K562 (cell line): ENCODE data around the gene IMPA2. TPM values are rescaled to one million over a fixed set of nuclear protein-coding genes. Genes with fewer than 3 reads are reported as not detected.
A peak's percentile ranks its signal among the peaks of the same experiment; 100 is the strongest.

Source experiments
- ARID1B ChIP-seq: fragments of 450-650 bp; IDR thresholded peaks from 2 replicates; pipeline ENCODE4 v1.6.1; 2016; ENCODE audit warnings: antibody characterized with exemption, mild to moderate bottlenecking, inconsistent platforms
- FOXA1 ChIP-seq: fragments of 450-650 bp; IDR thresholded peaks from 2 replicates; pipeline ENCODE4 v1.6.1; 2016; ENCODE audit warnings: mild to moderate bottlenecking, borderline replicate concordance
- HDAC3 ChIP-seq: fragments of 450-650 bp; IDR thresholded peaks from 2 replicates; pipeline ENCODE4 v1.6.1; 2018; ENCODE audit warnings: borderline replicate concordance, mild to moderate bottlenecking, moderate library complexity; ENCODE audit not compliant: partially characterized antibody
- MTA2 ChIP-seq: fragments of 450-650 bp; IDR thresholded peaks from 2 replicates; pipeline ENCODE4 v1.6.1; 2016; ENCODE audit warnings: low read depth
- MYBL2 ChIP-seq, 2 experiments: fragments of 450-650 bp in 1 of 2; sonication (generic) in 1 of 2; formaldehyde crosslinking in 1 of 2; IDR thresholded peaks; 2 replicates each; pipeline versions ENCODE4 v1.6.1 to v1.8.1; 2017 to 2022; ENCODE audit warnings: borderline replicate concordance in 1 of 2, inconsistent platforms in 1 of 2, low read depth in 1 of 2, mild to moderate bottlenecking in 1 of 2, missing genetic modification reagents in 1 of 2, moderate library complexity in 1 of 2
- POLR2AphosphoS5 ChIP-seq: IDR thresholded peaks from 2 replicates; pipeline ENCODE4 v1.6.1; 2011; ENCODE audit warnings: mild to moderate bottlenecking, low read depth, low read length, moderate library complexity; ENCODE audit not compliant: control insufficient read depth, insufficient read depth
- SMAD4 ChIP-seq: fragments of 250-450 bp; sonication (Bioruptor Pico); conservative IDR thresholded peaks from 2 replicates; pipeline ENCODE4 v1.8.0; 2021; ENCODE audit warnings: inconsistent platforms, mild to moderate bottlenecking, moderate library complexity
- STAT5A ChIP-seq: IDR thresholded peaks from 2 replicates; pipeline ENCODE4 v1.6.1; 2012; ENCODE audit warnings: low read length, inconsistent platforms, borderline replicate concordance
- TBP ChIP-seq: optimal IDR thresholded peaks from 2 replicates; pipeline ENCODE3; 2011; ENCODE audit warnings: low read depth, low read length, improper control_type of control experiment
- polyA plus RNA-seq, 8 experiments: library from polyadenylated mRNA; depleted of rRNA in 4 of 8; stranded (reverse) in 5 of 8; unstranded in 3 of 8; fragments of >200 nt; fragmentation: Nextera tagmentation in 2 of 8; fragmentation: Illumina TruSeq in 1 of 8; extraction: Ambion mirVana in 2 of 8; extraction: Trizol in 1 of 8; gene quantifications; 2 replicates each; pipeline versions ENCODE4 v1.2.1 to v1.2.3, GENCODE V29; 2011 to 2014; ENCODE audit warnings: inconsistent platforms in 1 of 8, missing spikeins in 1 of 8
- total RNA-seq, 7 experiments: library from RNA; depleted of rRNA in 6 of 7; stranded (reverse); fragments of >200 nt in 6 of 7; fragmentation: Illumina TruSeq in 2 of 7; extraction: Trizol in 2 of 7; gene quantifications; 2 replicates each; pipeline versions ENCODE4 v1.2.1 to v1.2.3, GENCODE V29; 2011 to 2021; ENCODE audit warnings: low replicate concordance in 1 of 7
- TF ChIP-seq, protein P1 (sequence below): fragments of 250-450 bp; sonication (Bioruptor Pico); IDR thresholded peaks from 2 replicates; pipeline ENCODE4 v1.8.0; 2022; ENCODE audit warnings: inconsistent platforms
- TF ChIP-seq, protein P2 (sequence below): sonication (generic); formaldehyde crosslinking; IDR thresholded peaks from 2 replicates; pipeline ENCODE4 v1.8.0; 2022; ENCODE audit warnings: missing genetic modification reagents, mild to moderate bottlenecking, moderate library complexity, borderline replicate concordance
- TF ChIP-seq, protein P3 (sequence below): fragments of 200-600 bp; sonication (generic); IDR thresholded peaks from one replicate; pipeline ENCODE4 v1.6.1; 2012; ENCODE audit warnings: mild to moderate bottlenecking, low read depth, low read length, inconsistent platforms

The IMPA2 gene
- total and polyA plus RNA-seq, 9 of the 15 experiments (the other 6 are each of a cell fraction or from before 2014, with no cell fraction given): 0.62 to 11.3 (median 5.7) TPM

DNA sequence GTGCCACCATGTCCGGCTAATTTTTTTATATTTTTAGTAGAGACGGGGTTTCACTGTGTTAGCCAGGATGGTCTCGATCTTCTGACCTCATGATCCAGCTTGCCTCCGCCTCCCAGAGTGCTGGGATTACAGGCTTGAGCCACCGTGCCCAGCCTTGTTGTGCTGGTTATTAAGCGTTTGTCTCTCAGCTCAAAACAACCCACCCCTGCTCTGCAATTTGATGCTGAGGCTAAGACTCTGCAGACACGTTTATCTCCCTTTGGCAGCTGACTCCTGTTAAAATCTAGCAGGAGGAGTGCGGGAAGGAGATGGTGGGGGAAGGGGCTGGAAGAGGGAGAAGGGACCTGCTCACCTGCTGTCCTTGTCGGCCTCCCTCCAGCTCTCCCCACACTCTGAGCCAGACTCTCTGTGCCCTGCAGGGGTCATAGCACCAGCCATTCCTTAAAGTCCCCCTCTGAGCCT is 29.9 kb upstream of the IMPA2 start (continued):
- TF ChIP-seq MYBL2 (IDR thresholded peaks at IDR 0.05; ENCODE audit: low read depth): no peak
- no peak for TF ChIP-seq MYBL2 (CRISPR knock-in tag; IDR thresholded peaks at IDR 0.05; ENCODE audit: borderline replicate concordance)
- peak; percentile 93 for TF ChIP-seq ARID1B
- peak; percentile 72 for TF ChIP-seq MTA2
- peak; percentile 48; the same call in 1 of the 2 replicates for TF ChIP-seq STAT5A
- peak; percentile 77; the same call in 1 of the 2 replicates for TF ChIP-seq POLR2AphosphoS5
- TF ChIP-seq, protein P1, sequence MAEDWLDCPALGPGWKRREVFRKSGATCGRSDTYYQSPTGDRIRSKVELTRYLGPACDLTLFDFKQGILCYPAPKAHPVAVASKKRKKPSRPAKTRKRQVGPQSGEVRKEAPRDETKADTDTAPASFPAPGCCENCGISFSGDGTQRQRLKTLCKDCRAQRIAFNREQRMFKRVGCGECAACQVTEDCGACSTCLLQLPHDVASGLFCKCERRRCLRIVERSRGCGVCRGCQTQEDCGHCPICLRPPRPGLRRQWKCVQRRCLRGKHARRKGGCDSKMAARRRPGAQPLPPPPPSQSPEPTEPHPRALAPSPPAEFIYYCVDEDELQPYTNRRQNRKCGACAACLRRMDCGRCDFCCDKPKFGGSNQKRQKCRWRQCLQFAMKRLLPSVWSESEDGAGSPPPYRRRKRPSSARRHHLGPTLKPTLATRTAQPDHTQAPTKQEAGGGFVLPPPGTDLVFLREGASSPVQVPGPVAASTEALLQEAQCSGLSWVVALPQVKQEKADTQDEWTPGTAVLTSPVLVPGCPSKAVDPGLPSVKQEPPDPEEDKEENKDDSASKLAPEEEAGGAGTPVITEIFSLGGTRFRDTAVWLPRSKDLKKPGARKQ (CRISPR knock-in tag): no peak
- no peak for TF ChIP-seq FOXA1
- TF ChIP-seq, protein P2, sequence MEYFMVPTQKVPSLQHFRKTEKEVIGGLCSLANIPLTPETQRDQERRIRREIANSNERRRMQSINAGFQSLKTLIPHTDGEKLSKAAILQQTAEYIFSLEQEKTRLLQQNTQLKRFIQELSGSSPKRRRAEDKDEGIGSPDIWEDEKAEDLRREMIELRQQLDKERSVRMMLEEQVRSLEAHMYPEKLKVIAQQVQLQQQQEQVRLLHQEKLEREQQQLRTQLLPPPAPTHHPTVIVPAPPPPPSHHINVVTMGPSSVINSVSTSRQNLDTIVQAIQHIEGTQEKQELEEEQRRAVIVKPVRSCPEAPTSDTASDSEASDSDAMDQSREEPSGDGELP (CRISPR knock-in tag): peak; percentile 83; the same call in 1 of the 2 replicates
- TF ChIP-seq, protein P3, sequence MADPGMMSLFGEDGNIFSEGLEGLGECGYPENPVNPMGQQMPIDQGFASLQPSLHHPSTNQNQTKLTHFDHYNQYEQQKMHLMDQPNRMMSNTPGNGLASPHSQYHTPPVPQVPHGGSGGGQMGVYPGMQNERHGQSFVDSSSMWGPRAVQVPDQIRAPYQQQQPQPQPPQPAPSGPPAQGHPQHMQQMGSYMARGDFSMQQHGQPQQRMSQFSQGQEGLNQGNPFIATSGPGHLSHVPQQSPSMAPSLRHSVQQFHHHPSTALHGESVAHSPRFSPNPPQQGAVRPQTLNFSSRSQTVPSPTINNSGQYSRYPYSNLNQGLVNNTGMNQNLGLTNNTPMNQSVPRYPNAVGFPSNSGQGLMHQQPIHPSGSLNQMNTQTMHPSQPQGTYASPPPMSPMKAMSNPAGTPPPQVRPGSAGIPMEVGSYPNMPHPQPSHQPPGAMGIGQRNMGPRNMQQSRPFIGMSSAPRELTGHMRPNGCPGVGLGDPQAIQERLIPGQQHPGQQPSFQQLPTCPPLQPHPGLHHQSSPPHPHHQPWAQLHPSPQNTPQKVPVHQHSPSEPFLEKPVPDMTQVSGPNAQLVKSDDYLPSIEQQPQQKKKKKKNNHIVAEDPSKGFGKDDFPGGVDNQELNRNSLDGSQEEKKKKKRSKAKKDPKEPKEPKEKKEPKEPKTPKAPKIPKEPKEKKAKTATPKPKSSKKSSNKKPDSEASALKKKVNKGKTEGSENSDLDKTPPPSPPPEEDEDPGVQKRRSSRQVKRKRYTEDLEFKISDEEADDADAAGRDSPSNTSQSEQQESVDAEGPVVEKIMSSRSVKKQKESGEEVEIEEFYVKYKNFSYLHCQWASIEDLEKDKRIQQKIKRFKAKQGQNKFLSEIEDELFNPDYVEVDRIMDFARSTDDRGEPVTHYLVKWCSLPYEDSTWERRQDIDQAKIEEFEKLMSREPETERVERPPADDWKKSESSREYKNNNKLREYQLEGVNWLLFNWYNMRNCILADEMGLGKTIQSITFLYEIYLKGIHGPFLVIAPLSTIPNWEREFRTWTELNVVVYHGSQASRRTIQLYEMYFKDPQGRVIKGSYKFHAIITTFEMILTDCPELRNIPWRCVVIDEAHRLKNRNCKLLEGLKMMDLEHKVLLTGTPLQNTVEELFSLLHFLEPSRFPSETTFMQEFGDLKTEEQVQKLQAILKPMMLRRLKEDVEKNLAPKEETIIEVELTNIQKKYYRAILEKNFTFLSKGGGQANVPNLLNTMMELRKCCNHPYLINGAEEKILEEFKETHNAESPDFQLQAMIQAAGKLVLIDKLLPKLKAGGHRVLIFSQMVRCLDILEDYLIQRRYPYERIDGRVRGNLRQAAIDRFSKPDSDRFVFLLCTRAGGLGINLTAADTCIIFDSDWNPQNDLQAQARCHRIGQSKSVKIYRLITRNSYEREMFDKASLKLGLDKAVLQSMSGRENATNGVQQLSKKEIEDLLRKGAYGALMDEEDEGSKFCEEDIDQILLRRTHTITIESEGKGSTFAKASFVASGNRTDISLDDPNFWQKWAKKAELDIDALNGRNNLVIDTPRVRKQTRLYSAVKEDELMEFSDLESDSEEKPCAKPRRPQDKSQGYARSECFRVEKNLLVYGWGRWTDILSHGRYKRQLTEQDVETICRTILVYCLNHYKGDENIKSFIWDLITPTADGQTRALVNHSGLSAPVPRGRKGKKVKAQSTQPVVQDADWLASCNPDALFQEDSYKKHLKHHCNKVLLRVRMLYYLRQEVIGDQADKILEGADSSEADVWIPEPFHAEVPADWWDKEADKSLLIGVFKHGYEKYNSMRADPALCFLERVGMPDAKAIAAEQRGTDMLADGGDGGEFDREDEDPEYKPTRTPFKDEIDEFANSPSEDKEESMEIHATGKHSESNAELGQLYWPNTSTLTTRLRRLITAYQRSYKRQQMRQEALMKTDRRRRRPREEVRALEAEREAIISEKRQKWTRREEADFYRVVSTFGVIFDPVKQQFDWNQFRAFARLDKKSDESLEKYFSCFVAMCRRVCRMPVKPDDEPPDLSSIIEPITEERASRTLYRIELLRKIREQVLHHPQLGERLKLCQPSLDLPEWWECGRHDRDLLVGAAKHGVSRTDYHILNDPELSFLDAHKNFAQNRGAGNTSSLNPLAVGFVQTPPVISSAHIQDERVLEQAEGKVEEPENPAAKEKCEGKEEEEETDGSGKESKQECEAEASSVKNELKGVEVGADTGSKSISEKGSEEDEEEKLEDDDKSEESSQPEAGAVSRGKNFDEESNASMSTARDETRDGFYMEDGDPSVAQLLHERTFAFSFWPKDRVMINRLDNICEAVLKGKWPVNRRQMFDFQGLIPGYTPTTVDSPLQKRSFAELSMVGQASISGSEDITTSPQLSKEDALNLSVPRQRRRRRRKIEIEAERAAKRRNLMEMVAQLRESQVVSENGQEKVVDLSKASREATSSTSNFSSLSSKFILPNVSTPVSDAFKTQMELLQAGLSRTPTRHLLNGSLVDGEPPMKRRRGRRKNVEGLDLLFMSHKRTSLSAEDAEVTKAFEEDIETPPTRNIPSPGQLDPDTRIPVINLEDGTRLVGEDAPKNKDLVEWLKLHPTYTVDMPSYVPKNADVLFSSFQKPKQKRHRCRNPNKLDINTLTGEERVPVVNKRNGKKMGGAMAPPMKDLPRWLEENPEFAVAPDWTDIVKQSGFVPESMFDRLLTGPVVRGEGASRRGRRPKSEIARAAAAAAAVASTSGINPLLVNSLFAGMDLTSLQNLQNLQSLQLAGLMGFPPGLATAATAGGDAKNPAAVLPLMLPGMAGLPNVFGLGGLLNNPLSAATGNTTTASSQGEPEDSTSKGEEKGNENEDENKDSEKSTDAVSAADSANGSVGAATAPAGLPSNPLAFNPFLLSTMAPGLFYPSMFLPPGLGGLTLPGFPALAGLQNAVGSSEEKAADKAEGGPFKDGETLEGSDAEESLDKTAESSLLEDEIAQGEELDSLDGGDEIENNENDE: no peak
- peak; percentile 80 for TF ChIP-seq SMAD4 (CRISPR knock-in tag)
- peak; percentile 96 for TF ChIP-seq TBP
- TF ChIP-seq HDAC3: peak; percentile 75
